ENCODE results near the gene MORN4. TPM values are rescaled to one million over a fixed set of nuclear protein-coding genes. Genes with fewer than 3 reads are reported as not detected.
"Not testable (repeated sequence)": the region's sequence is repeated elsewhere in the genome, so short reads cannot be mapped to it uniquely, and the experiment has no call there.

The MORN4 gene
- total RNA-seq, 3 donors from 2014 or later (not counting 1 experiment from before 2014, with no cell fraction given), result 0.14 to 2.0 (median 1.6) TPM

GRCh38 chr10:97651773-97652172, 18.5 kb upstream of the MORN4 start:
- no peak for TF ChIP-seq CTCF (IDR thresholded peaks at IDR 0.05)
- H3K4me1 Mint-ChIP-seq, result peaks cover 19 to 31% of the 10 kb centered on the region in 2 donors
- H3K27me3 Mint-ChIP-seq (ENCODE audit: low read depth in 2 of 2), result no peaks in the 10 kb centered on the region
- no peak for ATAC-seq
- Histone ChIP-seq H3K36me3 (ENCODE audit: control insufficient read depth, insufficient read depth, low read length) (peaks cover 39% of the 10 kb centered on the region), H3K9me3 (ENCODE audit: control insufficient read depth, insufficient read depth, low read length) (no peaks in the 10 kb centered on the region), H3K4me1 (ENCODE audit: control insufficient read depth, insufficient read depth, low read length) (peaks cover 20% of the 10 kb centered on the region), H3K27ac (ENCODE audit: low read length) (no peak overlapping the region), H3K27me3 (ENCODE audit: control insufficient read depth, insufficient read depth, low read length) (no peaks in the 10 kb centered on the region), H3K4me3 (ENCODE audit: low read length) (no peak overlapping the region)
- peak overlapping the region in 1 of 2 donors; percentile 93 for H3K27ac Mint-ChIP-seq
- H3K9me3 Mint-ChIP-seq, result no peaks in the 10 kb centered on the region
- peaks cover 16% of the 10 kb centered on the region for H3K36me3 Mint-ChIP-seq
- no peak overlapping the region for H3K4me3 Mint-ChIP-seq
- intact Hi-C loops (cut with micrococcal nuclease), result no loop called here
- DNase-seq, result no peak
- WGBS (ENCODE audit: insufficient coverage), result 100% methylated on average over 2 of the region's 3 CpGs

GRCh38 chr10:97650726-97651125, 17.4 kb upstream of the MORN4 start:
- no peak overlapping the region for H3K4me3 Mint-ChIP-seq
- no peak for TF ChIP-seq CTCF (IDR thresholded peaks at IDR 0.05)
- peak overlapping the region; percentile 93 to 94 for H3K27ac Mint-ChIP-seq
- peaks cover 8% of the 10 kb centered on the region for H3K36me3 Mint-ChIP-seq
- Histone ChIP-seq H3K4me1 (ENCODE audit: control insufficient read depth, insufficient read depth, low read length) (peaks cover 20% of the 10 kb centered on the region), H3K4me3 (ENCODE audit: low read length) (no peak overlapping the region), H3K27me3 (ENCODE audit: control insufficient read depth, insufficient read depth, low read length) (no peaks in the 10 kb centered on the region), H3K27ac (ENCODE audit: low read length) (no peak overlapping the region), H3K36me3 (ENCODE audit: control insufficient read depth, insufficient read depth, low read length) (peaks cover 33% of the 10 kb centered on the region), H3K9me3 (ENCODE audit: control insufficient read depth, insufficient read depth, low read length) (no peaks in the 10 kb centered on the region)
- DNase-seq, result no peak
- H3K9me3 Mint-ChIP-seq, result no peaks in the 10 kb centered on the region
- H3K27me3 Mint-ChIP-seq (ENCODE audit: low read depth in 2 of 2), result no peaks in the 10 kb centered on the region
- peaks cover 19 to 31% of the 10 kb centered on the region in 2 donors for H3K4me1 Mint-ChIP-seq
- WGBS (ENCODE audit: insufficient coverage), result 93% methylated on average over 3 of the region's 3 CpGs
- ATAC-seq, result no peak
- intact Hi-C loops (cut with micrococcal nuclease), result no loop called here

GRCh38 chr10:97649405-97649750, 16.1 kb upstream of the MORN4 start:
- H3K9me3 Mint-ChIP-seq; ATAC-seq; DNase-seq; H3K27me3 Mint-ChIP-seq (ENCODE audit: low read depth in 2 of 2); H3K4me3 ChIP-seq (ENCODE audit: low read length); H3K36me3 Mint-ChIP-seq; H3K9me3 ChIP-seq (ENCODE audit: control insufficient read depth, insufficient read depth, low read length); H3K27me3 ChIP-seq (ENCODE audit: control insufficient read depth, insufficient read depth, low read length): not testable (repeated sequence)
- Mint-ChIP-seq H3K27ac (peak overlapping the region; percentile 93 to 94), H3K4me1 (peaks cover 19 to 31% of the 10 kb centered on the region in 2 donors), H3K4me3 (peak overlapping the region; percentile 84)
- intact Hi-C loops (cut with micrococcal nuclease), result loop anchor here (1.0 to 10.0 kb wide), 5 partner anchors 9 to 355 kb away; partner anchors contain the start of genes ARHGAP19, AVPI1, MORN4 and PI4K2A
- WGBS (ENCODE audit: insufficient coverage), result no CpG with 5 or more reads among the region's 4 CpGs
- Histone ChIP-seq H3K4me1 (ENCODE audit: control insufficient read depth, insufficient read depth, low read length) (peaks cover 20% of the 10 kb centered on the region), H3K36me3 (ENCODE audit: control insufficient read depth, insufficient read depth, low read length) (peaks cover 37% of the 10 kb centered on the region), H3K27ac (ENCODE audit: low read length) (peak overlapping the region; percentile 83)

GRCh38 chr10:97648562-97649404, 15.5 kb upstream of the MORN4 start:
- peaks cover 19 to 31% of the 10 kb centered on the region in 2 donors for H3K4me1 Mint-ChIP-seq
- Histone ChIP-seq H3K27ac (ENCODE audit: low read length) (peak overlapping the region; percentile 83), H3K4me1 (ENCODE audit: control insufficient read depth, insufficient read depth, low read length) (peaks cover 20% of the 10 kb centered on the region), H3K36me3 (ENCODE audit: control insufficient read depth, insufficient read depth, low read length) (peaks cover 37% of the 10 kb centered on the region), H3K4me3 (ENCODE audit: low read length) (peak overlapping the region; percentile 5), H3K9me3 (ENCODE audit: control insufficient read depth, insufficient read depth, low read length) (no peaks in the 10 kb centered on the region), H3K27me3 (ENCODE audit: control insufficient read depth, insufficient read depth, low read length) (no peaks in the 10 kb centered on the region)
- intact Hi-C loops (cut with micrococcal nuclease), result loop anchor here (1.0 to 10.0 kb wide), 5 partner anchors 8 to 354 kb away; partner anchors contain the start of genes ARHGAP19, AVPI1, MORN4 and PI4K2A
- H3K4me3 Mint-ChIP-seq, result peak overlapping the region; percentile 84
- peak overlapping the region; percentile 93 to 94 for H3K27ac Mint-ChIP-seq
- no peak for TF ChIP-seq CTCF (IDR thresholded peaks at IDR 0.05)
- no peaks in the 10 kb centered on the region for H3K27me3 Mint-ChIP-seq (ENCODE audit: low read depth in 2 of 2)
- DNase-seq (peak; percentile 42 to 72), ATAC-seq (peak; percentile 96 to 100 (median 98))
- peaks cover 8% of the 10 kb centered on the region for H3K36me3 Mint-ChIP-seq
- H3K9me3 Mint-ChIP-seq, result no peaks in the 10 kb centered on the region
- 51% methylated on average over 5 of the region's 5 CpGs for WGBS (ENCODE audit: insufficient coverage)
